HCT116 (cell line): ENCODE results near the gene PRRX1.

Experiments used
- CTCF ChIP-seq, 3 experiments: fragments of 200-600 bp in 1 of 3; sonication (generic) in 1 of 3; IDR thresholded peaks in 2 of 3; conservative IDR thresholded peaks in 1 of 3; 2 replicates each; pipeline ENCODE4 v1.5.1; 2012 to 2017; ENCODE audit warnings: low read depth in 2 of 3, low read length in 2 of 3, antibody characterized with exemption in 1 of 3, borderline replicate concordance in 1 of 3, control low read depth in 1 of 3, mild to moderate bottlenecking in 1 of 3, mixed read lengths in 1 of 3, mixed run types in 1 of 3, moderate library complexity in 1 of 3; ENCODE audit not compliant: insufficient read depth in 1 of 3
- EZH2 ChIP-seq: fragments of 200-600 bp; sonication (generic); IDR thresholded peaks from 2 replicates; pipeline ENCODE4 v1.6.1; 2017; ENCODE audit warnings: antibody characterized with exemption, mixed run types
- FOSL1 ChIP-seq: IDR thresholded peaks from 2 replicates; pipeline ENCODE4 v1.6.1; 2012; ENCODE audit warnings: low read depth
- MAX ChIP-seq: IDR thresholded peaks from 2 replicates; pipeline ENCODE4 v1.6.1; 2012
- POLR2A ChIP-seq: IDR thresholded peaks from 2 replicates; pipeline ENCODE4 v1.7.0; 2011; ENCODE audit warnings: borderline replicate concordance; ENCODE audit not compliant: insufficient read depth, insufficient read length; ENCODE audit errors: extremely low read depth
- REST ChIP-seq: IDR thresholded peaks from 2 replicates; pipeline ENCODE4 v1.6.1; 2012; ENCODE audit warnings: low read depth
- SIN3A ChIP-seq: IDR thresholded peaks from 2 replicates; pipeline ENCODE4 v1.6.1; 2012; ENCODE audit warnings: low read depth

GRCh38 chr1:170695955-170696590 is 32.1 kb downstream of the PRRX1 start:
- TF ChIP-seq CTCF (IDR thresholded peaks at IDR 0.05 in 2 of 3, conservative IDR thresholded peaks at IDR 0.05 in 1 of 3; ENCODE audit: borderline replicate concordance in 1 of 3, insufficient read depth in 1 of 3, low read depth in 2 of 3, low read length in 2 of 3) = no peak
- TF ChIP-seq REST = no peak
- no peak for TF ChIP-seq SIN3A
- TF ChIP-seq POLR2A = no peak
- no peak for TF ChIP-seq EZH2
- no peak for TF ChIP-seq FOSL1
- TF ChIP-seq MAX = no peak
